GM18520 (cell line): ENCODE data around the gene CNFN.

ENCODE experiments used
- ATAC-seq: cut with Tn5 transposase; IDR thresholded peaks from one replicate; pipeline ENCODE4 v1.9.1; 2021; ENCODE audit not compliant: unreplicated experiment

The CNFN gene

GRCh38 chr19:42410371-42410770, 20.3 kb upstream of the CNFN start:
- no peak for ATAC-seq

DNA sequence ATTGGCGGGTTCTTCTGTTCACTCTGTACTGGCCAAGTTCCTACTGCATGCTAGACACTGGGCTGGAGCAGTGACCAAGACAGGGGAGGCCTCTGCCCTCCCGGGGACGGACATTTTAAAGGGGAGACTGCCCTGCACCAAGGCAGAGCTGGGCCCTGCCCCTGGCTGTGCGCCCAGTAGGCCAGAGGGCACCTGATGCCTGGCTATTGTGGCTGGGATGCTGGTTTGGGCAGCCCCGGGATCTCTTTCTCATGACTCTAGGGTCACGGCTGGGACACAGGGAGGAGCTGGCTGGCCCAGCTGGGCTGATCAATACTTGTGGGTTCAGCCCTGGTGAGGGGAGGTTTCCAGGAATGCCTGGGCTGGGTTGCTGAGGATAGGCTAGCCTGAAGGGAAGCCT, 19.4 kb upstream of the CNFN start:
- no peak for ATAC-seq

DNA sequence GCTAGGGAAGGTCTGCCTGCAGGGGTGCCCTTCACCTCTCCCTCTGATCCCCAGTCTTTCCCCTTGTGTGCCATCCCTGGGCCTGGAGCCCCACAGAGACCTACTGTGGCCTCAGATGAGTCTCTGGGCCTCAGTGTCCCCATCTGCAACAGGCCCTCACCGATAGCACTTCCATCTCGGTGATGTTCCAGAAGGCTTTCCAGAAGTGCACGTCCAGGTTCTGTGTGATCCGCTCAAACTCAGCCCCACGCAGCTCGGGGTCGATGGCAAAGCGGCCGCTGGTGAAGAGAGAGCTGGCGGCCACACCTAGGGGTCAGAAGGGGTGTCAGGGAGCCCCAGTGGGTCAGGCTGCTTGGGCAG, 17.7 kb upstream of the CNFN start:
- no peak for ATAC-seq

DNA sequence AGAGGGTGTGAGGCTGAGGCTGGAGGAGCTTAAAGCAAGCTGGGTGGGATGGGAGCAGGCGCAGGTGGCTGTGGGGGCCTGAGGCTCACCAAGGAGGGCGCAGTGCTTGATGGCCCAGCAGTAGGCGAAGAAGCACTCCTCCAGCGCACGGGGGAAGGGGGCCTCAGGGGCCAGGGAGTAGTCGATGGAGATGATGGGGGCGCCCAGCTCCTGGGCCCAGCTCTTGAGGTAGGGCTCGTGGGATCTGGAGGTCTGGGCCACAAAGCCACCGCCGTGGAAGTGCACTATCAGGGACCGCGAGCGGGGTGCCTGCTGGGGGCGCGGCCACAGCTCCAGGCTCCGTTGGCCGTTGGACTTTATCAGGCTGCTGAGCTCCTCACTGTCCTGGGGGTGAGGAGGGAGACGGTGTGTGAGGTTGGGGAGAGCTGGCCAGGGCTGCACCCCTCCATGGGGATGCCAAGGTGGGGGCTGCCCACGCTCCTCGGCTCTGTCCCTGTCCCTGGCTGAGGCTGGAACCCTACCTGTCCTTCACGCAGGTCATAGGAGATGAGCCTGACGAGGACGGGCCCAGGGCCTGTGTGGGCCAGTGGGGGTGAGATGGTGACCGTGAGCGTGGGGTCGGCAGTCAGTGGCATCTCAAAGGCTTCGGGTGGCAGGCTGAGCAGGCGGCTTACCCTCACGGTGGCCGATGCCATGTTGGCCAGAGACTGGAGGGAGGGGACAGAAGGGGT, 17.2 kb upstream of the CNFN start:
- ATAC-seq: no peak

- ATAC-seq: no peak
These were observed 16.0 kb upstream of the CNFN start for GRCh38 chr19:42406111-42406510.

DNA sequence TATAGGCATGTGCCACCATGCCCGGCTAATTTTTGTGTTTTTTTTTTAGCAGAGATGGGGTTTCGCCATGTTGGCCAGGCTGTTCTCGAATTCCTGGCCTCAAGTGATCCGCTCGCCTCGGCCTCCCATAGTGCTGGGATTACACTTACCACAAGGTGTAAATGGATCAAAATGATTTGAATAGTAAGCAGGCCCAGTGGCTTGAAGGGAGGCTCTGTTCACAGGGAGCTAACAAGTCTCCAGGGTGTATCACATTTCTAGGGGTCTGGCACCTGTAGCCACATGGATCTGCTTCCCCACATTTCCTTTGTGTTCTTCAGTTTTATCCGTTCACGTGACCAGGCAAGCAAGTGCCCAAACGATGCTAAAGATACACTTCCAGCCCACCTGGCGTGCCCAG, 13.5 kb upstream of the CNFN start:
- ATAC-seq: no peak

DNA sequence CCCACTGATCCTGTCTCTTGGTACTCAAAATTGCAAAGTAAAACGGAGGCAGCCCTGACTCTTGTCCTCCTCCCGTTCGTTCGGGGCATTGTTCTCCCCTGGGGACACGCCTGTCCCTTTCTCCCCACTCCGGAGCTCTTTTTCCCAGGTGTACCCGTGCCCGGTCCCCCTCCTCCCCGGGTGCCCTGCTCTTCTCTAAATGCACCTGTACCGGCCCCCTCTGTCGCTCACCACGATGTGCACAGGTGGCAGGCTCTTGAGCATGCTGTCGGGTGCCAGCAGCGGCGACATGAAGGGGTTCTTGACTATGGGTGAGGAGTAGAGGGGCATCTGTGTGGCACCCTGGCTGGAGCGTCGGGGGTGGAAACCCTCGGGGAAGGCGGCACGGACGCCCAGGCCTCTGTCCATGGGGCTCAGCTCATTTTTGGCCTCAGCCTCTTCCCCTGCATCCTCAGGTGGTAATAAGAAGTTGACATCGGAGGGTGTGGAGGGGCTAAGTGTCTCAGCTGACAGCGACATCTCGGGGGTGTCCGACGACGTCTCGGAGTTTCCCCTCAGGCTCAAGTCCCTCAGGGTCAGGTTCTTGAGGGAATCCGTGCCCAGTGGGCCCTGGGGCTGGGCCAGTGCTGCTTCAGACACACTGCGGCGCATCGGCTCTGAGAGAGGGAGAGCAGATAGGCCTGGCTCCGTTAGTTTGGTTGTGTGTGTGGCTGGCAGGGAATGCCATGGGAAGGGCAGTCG, 12.4 kb upstream of the CNFN start:
- no peak for ATAC-seq

GRCh38 chr19:42401365-42402303, 11.5 kb upstream of the CNFN start:
- ATAC-seq: no peak

GRCh38 chr19:42400404-42400803, 10.3 kb upstream of the CNFN start:
- ATAC-seq: no peak

DNA sequence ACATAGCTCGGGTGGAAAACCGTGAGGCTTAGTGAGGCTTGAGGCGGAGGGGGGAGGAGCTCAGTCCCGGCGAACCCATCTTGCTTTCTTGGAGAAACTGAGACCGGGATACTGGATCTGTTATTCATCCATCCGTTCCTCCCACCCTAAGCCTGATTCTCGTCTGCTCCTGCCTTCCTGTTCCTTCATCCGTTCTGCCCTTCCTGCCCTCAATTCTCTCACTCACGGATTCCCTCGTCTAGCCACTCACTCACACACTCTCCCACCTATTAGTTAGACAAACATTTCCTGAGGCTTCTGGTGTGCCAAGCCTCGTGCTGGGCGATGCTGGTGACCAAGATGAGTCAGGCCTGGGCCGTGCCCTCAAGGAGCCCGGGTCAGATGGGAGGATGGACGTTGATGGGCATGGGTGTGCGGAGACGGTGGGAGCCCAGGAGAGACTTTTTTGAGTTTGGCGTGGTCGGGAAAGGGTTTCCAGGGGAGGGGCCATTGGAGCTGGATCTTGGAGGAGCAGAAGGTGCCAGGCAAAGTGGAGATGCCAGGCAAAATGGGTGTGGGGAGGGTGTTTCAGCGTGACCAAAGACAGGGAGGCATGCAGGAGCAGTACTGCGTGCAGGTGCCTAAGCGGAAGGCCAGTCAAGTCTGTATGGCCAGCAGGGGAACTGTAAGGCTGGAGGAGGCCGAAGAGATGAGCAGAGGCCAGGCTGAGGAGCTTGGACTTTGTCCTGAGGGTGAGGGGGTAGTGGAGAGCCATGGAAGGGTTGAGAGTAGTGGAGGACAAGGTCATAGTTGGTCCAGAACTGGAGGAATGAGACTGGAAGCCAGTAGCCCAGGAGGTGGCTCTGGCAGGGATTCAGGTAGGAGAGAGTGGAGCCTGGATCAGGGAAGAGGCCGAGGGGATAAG, 7.4 kb upstream of the CNFN start:
- no peak for ATAC-seq

- ATAC-seq: peak; percentile 95
These were observed 6.5 kb upstream of the CNFN start for GRCh38 chr19:42396381-42397262.

DNA sequence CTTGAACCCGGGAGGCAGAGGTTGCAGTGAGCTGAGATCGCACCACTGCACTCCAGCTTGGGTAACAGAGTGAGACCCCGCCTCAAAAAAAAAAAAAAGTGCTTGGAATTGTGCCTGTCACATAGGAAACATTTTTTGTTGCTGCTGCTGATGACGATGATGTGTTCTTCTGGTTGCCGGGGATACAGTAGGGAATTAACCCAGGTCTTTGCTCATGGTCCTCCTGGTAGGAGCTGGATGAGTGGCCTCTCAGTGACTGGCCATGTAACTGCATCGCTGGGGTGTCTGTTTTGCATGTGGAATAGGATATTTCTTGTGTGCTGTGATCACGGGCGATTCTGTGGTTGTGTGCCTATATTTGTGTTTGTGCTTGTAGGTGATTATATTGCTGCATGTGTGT, 4.7 kb upstream of the CNFN start:
- ATAC-seq: no peak

DNA sequence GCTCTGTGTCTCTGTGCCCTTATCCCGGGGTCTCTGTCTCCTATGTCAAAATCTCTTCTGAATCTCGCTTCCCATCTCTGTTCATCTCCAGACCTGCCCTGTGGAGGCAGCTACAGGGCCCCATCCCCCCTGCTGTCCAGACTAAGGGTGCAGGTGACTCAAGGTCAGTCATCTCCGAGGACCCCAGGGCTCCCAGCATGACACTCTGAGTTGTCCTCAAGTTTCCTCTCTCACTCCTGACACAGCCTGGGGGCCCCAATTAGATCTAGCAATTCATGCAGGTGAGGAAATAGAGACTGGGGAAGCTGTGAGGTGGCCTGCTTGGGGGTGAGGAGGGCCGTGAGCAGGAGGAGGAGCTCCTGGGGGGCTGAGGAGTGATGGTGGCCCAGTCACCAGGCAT, 2.1 kb upstream of the CNFN start:
- ATAC-seq: no peak

DNA sequence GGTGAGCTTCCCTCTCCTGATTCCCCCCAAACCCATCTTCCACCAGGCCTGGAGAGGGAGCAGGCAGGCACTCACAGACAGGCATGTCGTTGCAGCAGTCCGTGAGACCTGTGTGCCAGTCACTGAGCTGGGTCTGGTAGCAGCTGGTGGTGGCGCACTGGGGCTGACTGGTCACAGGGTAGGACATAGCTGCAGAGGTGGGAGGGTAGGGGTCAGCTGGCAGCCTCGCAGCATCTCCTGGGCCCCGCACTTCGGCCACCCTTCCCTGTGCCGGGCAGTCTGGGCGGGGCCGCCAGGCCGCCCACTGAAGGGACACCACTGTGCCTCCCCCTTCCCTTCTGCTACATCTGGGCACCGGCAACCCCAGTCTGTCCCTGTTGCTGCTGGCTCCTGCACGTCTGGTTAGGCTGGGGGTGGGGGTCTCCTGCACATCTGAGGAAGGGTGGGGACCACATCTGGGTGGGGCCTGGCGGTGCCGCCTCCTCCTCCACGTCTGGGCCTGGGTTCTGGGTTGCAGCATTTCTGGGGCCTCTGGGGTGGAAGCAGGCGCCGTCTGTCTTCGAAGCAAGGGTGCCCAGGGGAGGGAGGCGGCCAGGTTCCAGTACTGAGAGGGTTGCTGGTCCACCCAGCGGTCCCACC, 1.1 kb downstream of the CNFN start:
- ATAC-seq: no peak

- ATAC-seq: no peak
These were observed 3.0 kb downstream of the CNFN start for GRCh38 chr19:42386974-42387707.

GRCh38 chr19:42380155-42380554, 9.9 kb downstream of the CNFN start:
- no peak for ATAC-seq

DNA sequence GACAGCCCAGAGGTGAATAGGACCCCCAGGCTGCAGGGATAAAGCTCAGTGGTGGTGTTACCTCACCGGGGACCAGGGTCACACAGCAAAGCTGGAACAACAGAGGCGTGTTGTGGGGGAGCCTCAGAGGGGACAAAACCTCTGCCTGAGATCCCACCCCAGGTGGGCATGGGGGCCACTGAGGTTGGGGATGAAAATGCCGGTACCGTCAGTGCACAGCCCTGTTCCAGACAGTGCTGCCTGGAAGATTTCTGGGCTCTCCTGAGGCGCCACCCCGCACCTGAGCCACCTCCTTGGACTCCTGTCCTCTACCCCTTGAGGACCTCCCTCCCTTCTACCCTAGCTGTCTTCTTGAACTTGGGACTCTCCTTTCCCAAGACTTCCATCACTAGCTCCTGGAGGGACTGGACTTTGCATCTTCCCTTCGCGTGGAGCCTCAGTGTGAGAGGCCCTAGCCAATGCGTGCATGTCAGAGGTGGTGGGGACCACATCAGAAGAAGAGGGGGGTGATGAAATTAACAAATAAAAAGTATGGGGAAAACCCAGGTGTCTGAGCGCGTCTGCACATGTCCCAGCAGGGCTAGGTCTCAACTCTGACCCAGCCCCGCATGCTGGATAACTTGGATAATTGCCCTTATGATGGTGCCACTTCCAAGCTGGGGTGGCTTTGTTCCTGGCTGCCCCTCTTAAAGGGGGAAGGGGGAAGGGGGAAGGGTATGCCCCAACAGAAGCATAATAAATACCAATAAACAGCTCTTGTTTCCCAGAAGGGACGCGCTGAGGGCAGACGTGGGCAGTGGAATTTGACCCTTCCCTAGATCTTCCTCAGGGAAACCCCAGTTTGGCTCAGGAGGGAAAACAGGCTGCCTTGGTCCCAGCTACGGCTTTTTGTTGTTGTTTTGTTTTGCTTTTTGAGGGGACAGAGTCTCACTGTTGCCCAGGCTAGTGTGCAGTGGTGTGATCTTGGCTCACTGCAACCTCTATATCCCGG, 11.6 kb downstream of the CNFN start:
- ATAC-seq: no peak
